ENCODE results near the gene HYAL4.

DNA sequence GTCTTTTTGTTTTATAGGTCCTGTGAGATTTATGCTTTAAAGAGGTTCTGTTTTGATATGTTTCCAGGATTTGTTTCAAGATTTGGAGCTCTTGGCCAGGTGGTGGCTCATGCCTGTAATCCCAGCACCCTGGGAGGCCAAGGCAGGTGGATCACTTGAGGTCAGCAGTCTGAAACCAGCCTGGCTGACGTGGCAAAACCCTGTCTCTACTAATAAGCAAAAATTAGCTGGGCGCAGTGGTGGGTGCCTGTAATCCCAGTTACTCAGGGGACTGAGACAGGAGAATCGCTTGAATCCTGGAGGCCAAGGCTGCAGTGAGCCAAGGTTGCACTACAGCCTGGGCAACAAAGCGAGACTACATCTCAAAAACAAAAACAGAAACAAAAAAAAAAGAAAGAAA lies 8.3 kb upstream of the HYAL4 start:
- no peak for TF ChIP-seq POLR2A (IDR thresholded peaks at IDR 0.05)
- TF ChIP-seq, protein P1, sequence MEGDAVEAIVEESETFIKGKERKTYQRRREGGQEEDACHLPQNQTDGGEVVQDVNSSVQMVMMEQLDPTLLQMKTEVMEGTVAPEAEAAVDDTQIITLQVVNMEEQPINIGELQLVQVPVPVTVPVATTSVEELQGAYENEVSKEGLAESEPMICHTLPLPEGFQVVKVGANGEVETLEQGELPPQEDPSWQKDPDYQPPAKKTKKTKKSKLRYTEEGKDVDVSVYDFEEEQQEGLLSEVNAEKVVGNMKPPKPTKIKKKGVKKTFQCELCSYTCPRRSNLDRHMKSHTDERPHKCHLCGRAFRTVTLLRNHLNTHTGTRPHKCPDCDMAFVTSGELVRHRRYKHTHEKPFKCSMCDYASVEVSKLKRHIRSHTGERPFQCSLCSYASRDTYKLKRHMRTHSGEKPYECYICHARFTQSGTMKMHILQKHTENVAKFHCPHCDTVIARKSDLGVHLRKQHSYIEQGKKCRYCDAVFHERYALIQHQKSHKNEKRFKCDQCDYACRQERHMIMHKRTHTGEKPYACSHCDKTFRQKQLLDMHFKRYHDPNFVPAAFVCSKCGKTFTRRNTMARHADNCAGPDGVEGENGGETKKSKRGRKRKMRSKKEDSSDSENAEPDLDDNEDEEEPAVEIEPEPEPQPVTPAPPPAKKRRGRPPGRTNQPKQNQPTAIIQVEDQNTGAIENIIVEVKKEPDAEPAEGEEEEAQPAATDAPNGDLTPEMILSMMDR (IDR thresholded peaks at IDR 0.05) = no peak
- TF ChIP-seq POLR2AphosphoS5 (IDR thresholded peaks at IDR 0.05; ENCODE audit: insufficient read depth in 1 of 2, low read depth in 1 of 2) = no peak

Data from vagina (tissue), 2 donors.